ENCODE data around the gene LIPA. TPM values are rescaled to one million over a fixed set of nuclear protein-coding genes. Genes with fewer than 3 reads are reported as not detected.

The LIPA gene
- total and polyA plus RNA-seq, 9 of the 15 experiments (the other 6 are each of a cell fraction or from before 2014, with no cell fraction given): 0.07 to 0.40 (median 0.15) TPM; not detected in 1

GRCh38 chr10:89209718-89210117 lies 41.9 kb downstream of the LIPA start:
- no peak overlapping the region for H3K4me2 ChIP-seq (ENCODE audit: insufficient read depth, low read length)
- ChIA-PET POLR2A (no interaction called here), CTCF (ENCODE audit: low intra/inter-chr PET ratio) (no interaction called here)
- no peak overlapping the region for H3K4me3 ChIP-seq
- no peaks in the 10 kb centered on the region for H3K9me1 ChIP-seq (ENCODE audit: control insufficient read depth, insufficient read depth, low read length)
- H3K79me2 ChIP-seq (ENCODE audit: control insufficient read depth, insufficient read depth, low read length): no peaks in the 10 kb centered on the region
- no peaks in the 10 kb centered on the region for H3K9me3 ChIP-seq (replicated peaks; ENCODE audit: control insufficient read depth, insufficient read depth, low read depth, low read length)
- no TSS peak for BruUV-seq (replicated peaks)
- in situ Hi-C loops (cut with MboI) (loop anchor here (10.0 kb wide), 1 partner anchor 185 kb away; no protein-coding TSS in a partner anchor), intact Hi-C loops (cut with micrococcal nuclease) (no loop called here)
- H3K4me1 ChIP-seq (replicated peaks in 1 of 2; ENCODE audit: control insufficient read depth in 2 of 2, insufficient read depth in 2 of 2, low read length in 2 of 2): peaks cover 0 to 8% of the 10 kb centered on the region in 2 experiments; a peak in 2 of 5 replicates
- TF ChIP-seq NR2C2 (CRISPR knock-in tag; IDR thresholded peaks at IDR 0.05) (no peak), NR2C2 (tag; IDR thresholded peaks at IDR 0.05) (no peak), MECOM (CRISPR knock-in tag; IDR thresholded peaks at IDR 0.05) (no peak), ZNF121 (CRISPR knock-in tag; conservative IDR thresholded peaks at IDR 0.05) (no peak), WHSC1 (IDR thresholded peaks at IDR 0.05; ENCODE audit: low read length) (no peak), GABPB2 (CRISPR knock-in tag; conservative IDR thresholded peaks at IDR 0.05) (no peak), RNF219 (CRISPR knock-in tag; IDR thresholded peaks at IDR 0.05) (no peak), MTA2 (IDR thresholded peaks at IDR 0.05; ENCODE audit: low read depth) (no peak)
- no peak overlapping the region for H3K27ac ChIP-seq (ENCODE audit: extremely low read depth, low read depth, low read length)
- DNase-seq (ENCODE audit: extremely low read depth in 1 of 4, low spot score in 3 of 4): no peak
- H3K27me3 ChIP-seq (ENCODE audit: control insufficient read depth in 2 of 2, insufficient read depth in 2 of 2, low read length in 2 of 2): peaks cover 6 to 24% of the 10 kb centered on the region in 2 experiments; a peak in 3 of 5 replicates
- H3K9ac ChIP-seq (ENCODE audit: insufficient read depth in 1 of 2, low read depth in 2 of 2, low read length in 2 of 2): no peak overlapping the region
- no peak overlapping the region for H2AFZ ChIP-seq (ENCODE audit: low read depth, low read length)
- 0% methylated on average over 5 of the region's 5 CpGs for WGBS (ENCODE audit: insufficient coverage, low coverage, missing lambda C conversion rate)
- H3K36me3 ChIP-seq (ENCODE audit: control insufficient read depth, insufficient read depth, low read length): no peaks in the 10 kb centered on the region
- no peak for FAIRE-seq
- ATAC-seq: no peak
- no peaks in the 10 kb centered on the region for H4K20me1 ChIP-seq (replicated peaks; ENCODE audit: control insufficient read depth, insufficient read depth, low read length)

Data from K562 (cell line).